Panc1 (cell line): Measurements from ENCODE around the gene ACSBG1. TPM values are rescaled to one million over a fixed set of nuclear protein-coding genes. Genes with fewer than 3 reads are reported as not detected.

Experiments
- ATAC-seq: fragments of 200-7000 bp; cut with Tn5 transposase; 2 replicates; pipeline ENCODE4 v1.9.1; 2020; ENCODE audit warnings: mild to moderate bottlenecking, moderate library complexity
- BruUV-seq: library from RNA; stranded (reverse); fragments of 400-500 nt; replicated peaks from 2 replicates; lab custom pipeline; 2021; lab: Mats Ljungman, UMichigan
- CTCF ChIA-PET: fragments of 300-600 bp; sonication (Branson Sonifier 250); formaldehyde crosslinking; loops from one replicate; lab custom pipeline; 2022; ENCODE audit warnings: antibody characterized with exemption; lab: Charles Lee
- POLR2A ChIA-PET: fragments of 300-600 bp; sonication (Branson Sonifier 250); formaldehyde crosslinking; loops from one replicate; lab custom pipeline; 2022; ENCODE audit warnings: antibody characterized with exemption; lab: Charles Lee
- DNase-seq: peaks from one replicate; pipeline ENCODE4 v3.0.0-alpha.2; 2010; ENCODE audit warnings: low read depth, low spot score
- H3K27ac ChIP-seq: 2 replicates; pipeline ENCODE4 v1.5.1; 2011; ENCODE audit warnings: mild to moderate bottlenecking, low read length, inconsistent platforms
- H3K27me3 ChIP-seq: fragments of 200-500 bp; sonication (Bioruptor generic); 2 replicates; pipeline ENCODE4 v1.6.0; 2014; ENCODE audit warnings: low read length, inconsistent platforms; ENCODE audit not compliant: control insufficient read depth, insufficient read depth
- H3K36me3 ChIP-seq: fragments of 200-500 bp; sonication (Bioruptor generic); 2 replicates; pipeline ENCODE4 v1.5.1; 2014; ENCODE audit warnings: inconsistent platforms, mild to moderate bottlenecking, low read length, moderate library complexity; ENCODE audit not compliant: control insufficient read depth, insufficient read depth
- H3K4me1 ChIP-seq: 2 replicates; pipeline ENCODE4 v1.5.1; 2011; ENCODE audit warnings: inconsistent platforms, mild to moderate bottlenecking, low read length, moderate library complexity; ENCODE audit not compliant: control insufficient read depth, insufficient read depth
- H3K4me3 ChIP-seq, 2 experiments: 2 replicates each; pipeline ENCODE4 v1.5.1; 2011 to 2012; ENCODE audit warnings: low read depth in 2 of 2, low read length in 2 of 2, mild to moderate bottlenecking in 2 of 2, inconsistent platforms in 1 of 2, moderate library complexity in 1 of 2
- H3K9me3 ChIP-seq: fragments of 200-500 bp; sonication (Bioruptor generic); 2 replicates; pipeline ENCODE4 v1.5.1; 2014; ENCODE audit warnings: low read depth, mild to moderate bottlenecking, inconsistent platforms, low read length, moderate library complexity; ENCODE audit not compliant: control insufficient read depth, insufficient read depth
- CTCF ChIP-seq: fragments of 450-650 bp; IDR thresholded peaks from 2 replicates; pipeline ENCODE4 v1.5.1; 2017; ENCODE audit warnings: mild to moderate bottlenecking
- POLR2AphosphoS5 ChIP-seq: IDR thresholded peaks from 2 replicates; pipeline ENCODE4 v1.6.1; 2012; ENCODE audit warnings: mild to moderate bottlenecking, low read depth, low read length, moderate library complexity
- REST ChIP-seq, 2 experiments: IDR thresholded peaks; 2 replicates each; pipeline ENCODE4 v1.6.1; 2011 to 2012; ENCODE audit warnings: low read depth in 2 of 2, control low read depth in 1 of 2, low read length in 1 of 2, mild to moderate bottlenecking in 1 of 2, moderate library complexity in 1 of 2; ENCODE audit not compliant: insufficient read depth in 1 of 2
- SIN3A ChIP-seq: IDR thresholded peaks from 2 replicates; pipeline ENCODE4 v1.6.1; 2012; ENCODE audit warnings: low read depth, mild to moderate bottlenecking, low read length, moderate library complexity, borderline replicate concordance; ENCODE audit not compliant: insufficient read depth
- TCF7L2 ChIP-seq: IDR thresholded peaks from 2 replicates; pipeline ENCODE4 v1.6.1; 2011; ENCODE audit warnings: mild to moderate bottlenecking, low read depth, low read length, inconsistent platforms
- in situ Hi-C: cut with HindIII; loops from 2 replicates; pipeline ENCODE4 v1.10.0; 2016; ENCODE audit warnings: low sequenced_read_pairs, low pct_unique_long_range_greater_than_20kb
- intact Hi-C: fragments of 100-400 bp; cut with micrococcal nuclease; formaldehyde crosslinking; loops from one replicate; pipeline ENCODE4 v1.10.0; 2022; ENCODE audit not compliant: unreplicated experiment
- total RNA-seq: library from RNA; stranded (reverse); gene quantifications from one replicate; pipeline ENCODE4 v1.2.1, GENCODE V29; 2021; ENCODE audit not compliant: unreplicated experiment

Gene ACSBG1
- total RNA-seq, 1 experiment from 2014 or later: 0.31 TPM

- POLR2A ChIA-PET: no interaction called here
Measured at GRCh38 chr15:78251136-78251535, 16.8 kb upstream of the ACSBG1 start.

GRCh38 chr15:78249131-78249530 is 14.8 kb upstream of the ACSBG1 start:
- Histone ChIP-seq H3K36me3 (no peaks in the 10 kb centered on the region), H3K9me3 (no peaks in the 10 kb centered on the region), H3K27me3 (no peaks in the 10 kb centered on the region), H3K27ac (no peak overlapping the region), H3K4me1 (no peaks in the 10 kb centered on the region), H3K4me3 (no peak overlapping the region)
- in situ Hi-C loops: no loop called here
- intact Hi-C loops: no loop called here
- DNase-seq (no peak), ATAC-seq (no peak)
- ChIA-PET CTCF (no interaction called here), POLR2A (no interaction called here)
- BruUV-seq: no TSS peak
- TF ChIP-seq POLR2AphosphoS5 (no peak), TCF7L2 (no peak), SIN3A (no peak), CTCF (no peak), REST (IDR thresholded peaks at IDR 0.05; ENCODE audit: insufficient read depth in 1 of 2, low read depth in 2 of 2, low read length in 1 of 2) (no peak)

More at GRCh38 chr15:78251136-78251535, 16.8 kb upstream of the ACSBG1 start:
- TF ChIP-seq POLR2AphosphoS5 (no peak), REST (IDR thresholded peaks at IDR 0.05; ENCODE audit: insufficient read depth in 1 of 2, low read depth in 2 of 2, low read length in 1 of 2) (no peak), TCF7L2 (no peak), CTCF (no peak)
- intact Hi-C loops (no loop called here), in situ Hi-C loops (loop anchor here (25.0 kb wide), 1 partner anchor 114 kb away; the partner anchor contains the start of genes CIB2 and IDH3A)
- Histone ChIP-seq H3K4me1 (no peaks in the 10 kb centered on the region), H3K9me3 (no peaks in the 10 kb centered on the region), H3K36me3 (no peaks in the 10 kb centered on the region), H3K27ac (no peak overlapping the region), H3K4me3 (no peak overlapping the region), H3K27me3 (no peaks in the 10 kb centered on the region)
- BruUV-seq: no TSS peak
- CTCF ChIA-PET: interaction anchor here (1.1 kb wide), 1 partner anchor 138 kb away, joined by 3 read pairs; no protein-coding TSS in a partner anchor
- DNase-seq (no peak), ATAC-seq (no peak)
